ENCODE data around the gene PLD4. TPM values are rescaled to one million over a fixed set of nuclear protein-coding genes. Genes with fewer than 3 reads are reported as not detected.

Gene PLD4
- total and polyA plus RNA-seq, 2 of the 8 experiments (the other 6 are each of a cell fraction or from before 2014, with no cell fraction given): 0.05 TPM; not detected in 1

DNA sequence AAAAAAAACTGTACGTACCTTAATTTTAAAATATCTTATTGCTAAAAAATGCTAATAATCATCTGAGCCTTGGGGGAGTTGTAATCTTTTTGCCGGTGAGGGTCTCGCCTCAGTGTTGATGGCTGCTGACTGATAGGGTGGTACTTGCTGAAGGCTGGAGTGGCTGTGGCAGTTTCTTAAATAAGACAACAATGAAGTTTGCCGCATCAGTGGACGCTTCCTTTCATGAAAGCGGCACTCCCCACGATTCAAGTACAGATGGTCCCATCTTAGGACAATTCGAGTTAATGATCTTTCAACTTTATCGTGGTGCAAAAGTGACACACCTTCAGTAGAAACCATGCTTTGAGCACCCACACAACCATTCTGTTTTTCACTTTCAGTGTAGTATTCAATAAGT is 7.6 kb upstream of the PLD4 start:
- Histone ChIP-seq H3K79me2 (ENCODE audit: control insufficient read depth in 1 of 2, insufficient read depth in 2 of 2, low read length in 2 of 2) (no peaks in the 10 kb centered on the region), H3K9me3 (ENCODE audit: insufficient read depth in 2 of 2, low read depth in 1 of 2, low read length in 1 of 2) (peaks cover 0 to 3% of the 10 kb centered on the region in 2 experiments; a peak in 1 of 4 replicates), H3K56ac (replicated peaks; ENCODE audit: insufficient read length, low read depth, low read length) (no peak overlapping the region), H4K91ac (replicated peaks; ENCODE audit: insufficient read length, low read length) (no peak overlapping the region), H4K20me1 (replicated peaks in 1 of 2; ENCODE audit: control insufficient read depth in 1 of 2, insufficient read depth in 2 of 2, low read length in 2 of 2) (no peaks in the 10 kb centered on the region), H4K5ac (ENCODE audit: insufficient read length, low read depth, low read length) (no peak overlapping the region), H2BK20ac (ENCODE audit: low read length) (no peak overlapping the region), H3K14ac (ENCODE audit: insufficient read length) (no peak overlapping the region), H2BK12ac (ENCODE audit: low read depth, low read length) (no peak overlapping the region), H2BK120ac (replicated peaks; ENCODE audit: low read depth, low read length) (no peak overlapping the region), H3K36me3 (ENCODE audit: control insufficient read depth in 2 of 4, insufficient read depth in 4 of 4, low read length in 3 of 4) (no peaks in the 10 kb centered on the region), H4K8ac (ENCODE audit: extremely low read depth, insufficient read depth, low read length) (no peak overlapping the region), H3K23me2 (ENCODE audit: low read depth, low read length) (no peaks in the 10 kb centered on the region), H3K27ac (ENCODE audit: low read depth, low read length) (no peak overlapping the region), H3K23ac (ENCODE audit: insufficient read length) (no peak overlapping the region), H2BK5ac (ENCODE audit: low read depth, low read length) (no peak overlapping the region), H2BK15ac (ENCODE audit: low read length) (no peak overlapping the region), H3K4ac (replicated peaks; ENCODE audit: insufficient read length, low read depth, low read length) (no peak overlapping the region), H3K18ac (ENCODE audit: extremely low read depth, low read length) (no peak overlapping the region), H3K9ac (replicated peaks in 1 of 4; ENCODE audit: extremely low read depth in 1 of 4, low read depth in 3 of 4, low read length in 3 of 4) (no peak overlapping the region), H3K4me2 (ENCODE audit: insufficient read depth in 1 of 2, low read depth in 2 of 2, low read length in 2 of 2) (no peak overlapping the region), H2AFZ (ENCODE audit: low read length) (no peak overlapping the region), H2AK5ac (ENCODE audit: low read depth, low read length) (no peak overlapping the region), H3K79me1 (ENCODE audit: low read depth, low read length) (no peaks in the 10 kb centered on the region), H3K4me3 (ENCODE audit: extremely low read depth in 1 of 4, insufficient read depth in 2 of 4, low read depth in 3 of 4, low read length in 4 of 4) (no peak overlapping the region), H3K27me3 (replicated peaks in 1 of 4; ENCODE audit: control insufficient read depth in 3 of 4, extremely low read depth in 1 of 4, insufficient read depth in 3 of 4, low read length in 3 of 4) (no peaks in the 10 kb centered on the region), H3K4me1 (replicated peaks in 1 of 4; ENCODE audit: control insufficient read depth in 3 of 4, insufficient read depth in 4 of 4, low read length in 3 of 4) (no peaks in the 10 kb centered on the region)
- CTCF ChIA-PET (ENCODE audit: partially characterized antibody): interaction anchor here (0.8 to 1.4 kb wide), 4 partner anchors 19 to 147 kb away, joined by 3 to 5 read pairs (median 3); no protein-coding TSS in a partner anchor
- WGBS, 2 experiments (ENCODE audit: extremely low coverage in 1 of 2, insufficient coverage in 1 of 2, insufficient read length in 1 of 2, insufficient replicate concordance in 2 of 2, low coverage in 1 of 2, low lambda C conversion rate in 2 of 2, missing lambda C conversion rate in 1 of 2): 90% methylated on average over 9 of the region's 9 CpGs; no CpG with 5 or more reads in 1 of the 2 experiments
- POLR2A ChIA-PET (ENCODE audit: partially characterized antibody): interaction anchor here (1.0 to 2.3 kb wide), 2 partner anchors 10 to 22 kb away, joined by 3 to 6 read pairs; no protein-coding TSS in a partner anchor
- FAIRE-seq (no peak), DNase-seq (ENCODE audit: low read depth in 1 of 2, low spot score in 2 of 2) (no peak)
- TF ChIP-seq POLR2AphosphoS5 (IDR thresholded peaks at IDR 0.05; ENCODE audit: low read depth, low read length) (no peak), ATF3 (IDR thresholded peaks at IDR 0.05; ENCODE audit: insufficient read depth, low read depth, low read length) (no peak), BCL11A (IDR thresholded peaks at IDR 0.05; ENCODE audit: low read depth in 2 of 2, low read length in 2 of 2) (no peak)

All from H1 (cell line).